PFSK-1 (cell line): Measurements from ENCODE around the gene ZNF485.

Source experiments
- FOXP2 ChIP-seq: optimal IDR thresholded peaks from 2 replicates; pipeline ENCODE3; 2011; ENCODE audit warnings: borderline replicate concordance, control low read depth, inconsistent platforms; ENCODE audit not compliant: insufficient read depth; ENCODE audit errors: extremely low read length, extremely low read depth
- POLR2AphosphoS5 ChIP-seq: IDR thresholded peaks from 2 replicates; pipeline ENCODE4 v1.6.1; 2012; ENCODE audit warnings: low read depth, mild to moderate bottlenecking, control low read depth, low read length, moderate library complexity
- REST ChIP-seq, 2 experiments: IDR thresholded peaks; 2 replicates each; pipeline versions ENCODE4 v1.6.1 to v1.8.0; 2011 to 2012; ENCODE audit warnings: low read depth in 2 of 2, low read length in 2 of 2, control low read depth in 1 of 2, inconsistent platforms in 1 of 2, mild to moderate bottlenecking in 1 of 2, moderate library complexity in 1 of 2; ENCODE audit not compliant: insufficient read depth in 1 of 2
- SIN3A ChIP-seq: IDR thresholded peaks from 2 replicates; pipeline ENCODE4 v1.6.1; 2012; ENCODE audit warnings: mild to moderate bottlenecking, low read length, moderate library complexity, borderline replicate concordance; ENCODE audit not compliant: insufficient read depth
- TAF1 ChIP-seq: IDR thresholded peaks from 2 replicates; pipeline ENCODE4 v1.6.1; 2012; ENCODE audit warnings: low read length, control low read depth, borderline replicate concordance; ENCODE audit not compliant: insufficient read depth

The ZNF485 gene

GRCh38 chr10:43599333-43599732 is 6.9 kb upstream of the ZNF485 start:
- TF ChIP-seq POLR2AphosphoS5 (no peak), TAF1 (no peak), REST (IDR thresholded peaks at IDR 0.05; ENCODE audit: insufficient read depth in 1 of 2, low read depth in 2 of 2, low read length in 2 of 2) (no peak), FOXP2 (no peak), SIN3A (no peak)

- TF ChIP-seq REST (IDR thresholded peaks at IDR 0.05; ENCODE audit: insufficient read depth in 1 of 2, low read depth in 2 of 2, low read length in 2 of 2) (no peak), POLR2AphosphoS5 (no peak), FOXP2 (no peak), SIN3A (no peak)
Measured at GRCh38 chr10:43605850-43606322, 352 bp upstream of the ZNF485 start.

- TF ChIP-seq SIN3A = no peak
- TF ChIP-seq TAF1 = no peak
- no peak for TF ChIP-seq FOXP2
- TF ChIP-seq REST (IDR thresholded peaks at IDR 0.05; ENCODE audit: insufficient read depth in 1 of 2, low read depth in 2 of 2, low read length in 2 of 2) = no peak
- no peak for TF ChIP-seq POLR2AphosphoS5
Measured at GRCh38 chr10:43607199-43607573, 948 bp downstream of the ZNF485 start.

GRCh38 chr10:43610636-43611035 is 4.4 kb downstream of the ZNF485 start:
- TF ChIP-seq REST (IDR thresholded peaks at IDR 0.05; ENCODE audit: insufficient read depth in 1 of 2, low read depth in 2 of 2, low read length in 2 of 2) = no peak
- TF ChIP-seq POLR2AphosphoS5 = no peak
- no peak for TF ChIP-seq SIN3A
- TF ChIP-seq FOXP2 = no peak
- no peak for TF ChIP-seq TAF1

- TF ChIP-seq SIN3A (no peak), REST (IDR thresholded peaks at IDR 0.05; ENCODE audit: insufficient read depth in 1 of 2, low read depth in 2 of 2, low read length in 2 of 2) (no peak), TAF1 (no peak), POLR2AphosphoS5 (no peak), FOXP2 (no peak)
Measured at GRCh38 chr10:43616697-43617370, 10.6 kb downstream of the ZNF485 start.
